Measurements from ENCODE around the gene ARHGAP24. TPM values are rescaled to one million over a fixed set of nuclear protein-coding genes. Genes with fewer than 3 reads are reported as not detected.

Gene ARHGAP24
- polyA plus RNA-seq, 1 of the 3 experiments (the other 2 are of a cell fraction), result 1.4 TPM

GRCh38 chr4:85650908-85651307, 176.0 kb downstream of the ARHGAP24 start:
- CTCF ChIA-PET, result interaction anchor here (1.0 kb wide), 1 partner anchor 21 kb away, joined by 3 read pairs; no protein-coding TSS in a partner anchor
- H3K27me3 ChIP-seq (ENCODE audit: insufficient read depth), result no peaks in the 10 kb centered on the region
- H3K9me3 ChIP-seq, result no peaks in the 10 kb centered on the region
- no peaks in the 10 kb centered on the region for H3K9me2 ChIP-seq
- no peak overlapping the region for H3K27ac ChIP-seq (ENCODE audit: low read depth in 2 of 2, low read length in 1 of 2)
- no peak overlapping the region for H2AFZ ChIP-seq (ENCODE audit: low read depth)
- WGBS (ENCODE audit: low lambda C conversion rate), result 55% methylated on average over 4 of the region's 4 CpGs
- H3F3A ChIP-seq (replicated peaks; ENCODE audit: insufficient read depth), result no peaks in the 10 kb centered on the region
- no peak overlapping the region for H3K4me3 ChIP-seq (ENCODE audit: low read depth in 2 of 2, low read length in 1 of 2)
- no peaks in the 10 kb centered on the region for H3K79me2 ChIP-seq (ENCODE audit: insufficient read depth)
- no peaks in the 10 kb centered on the region for H4K20me1 ChIP-seq (ENCODE audit: insufficient read depth)
- no peak for TF ChIP-seq FOXJ3 (CRISPR knock-in tag; IDR thresholded peaks at IDR 0.05)
- TF ChIP-seq RFX5 (IDR thresholded peaks at IDR 0.05; ENCODE audit: low read length), result no peak
- TF ChIP-seq, protein P1, sequence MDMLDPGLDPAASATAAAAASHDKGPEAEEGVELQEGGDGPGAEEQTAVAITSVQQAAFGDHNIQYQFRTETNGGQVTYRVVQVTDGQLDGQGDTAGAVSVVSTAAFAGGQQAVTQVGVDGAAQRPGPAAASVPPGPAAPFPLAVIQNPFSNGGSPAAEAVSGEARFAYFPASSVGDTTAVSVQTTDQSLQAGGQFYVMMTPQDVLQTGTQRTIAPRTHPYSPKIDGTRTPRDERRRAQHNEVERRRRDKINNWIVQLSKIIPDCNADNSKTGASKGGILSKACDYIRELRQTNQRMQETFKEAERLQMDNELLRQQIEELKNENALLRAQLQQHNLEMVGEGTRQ (IDR thresholded peaks at IDR 0.05; ENCODE audit: borderline replicate concordance, low read depth, low read length), result no peak
- TF ChIP-seq FOSL2 (IDR thresholded peaks at IDR 0.05; ENCODE audit: borderline replicate concordance, low read depth), result no peak
- TF ChIP-seq, protein P2, sequence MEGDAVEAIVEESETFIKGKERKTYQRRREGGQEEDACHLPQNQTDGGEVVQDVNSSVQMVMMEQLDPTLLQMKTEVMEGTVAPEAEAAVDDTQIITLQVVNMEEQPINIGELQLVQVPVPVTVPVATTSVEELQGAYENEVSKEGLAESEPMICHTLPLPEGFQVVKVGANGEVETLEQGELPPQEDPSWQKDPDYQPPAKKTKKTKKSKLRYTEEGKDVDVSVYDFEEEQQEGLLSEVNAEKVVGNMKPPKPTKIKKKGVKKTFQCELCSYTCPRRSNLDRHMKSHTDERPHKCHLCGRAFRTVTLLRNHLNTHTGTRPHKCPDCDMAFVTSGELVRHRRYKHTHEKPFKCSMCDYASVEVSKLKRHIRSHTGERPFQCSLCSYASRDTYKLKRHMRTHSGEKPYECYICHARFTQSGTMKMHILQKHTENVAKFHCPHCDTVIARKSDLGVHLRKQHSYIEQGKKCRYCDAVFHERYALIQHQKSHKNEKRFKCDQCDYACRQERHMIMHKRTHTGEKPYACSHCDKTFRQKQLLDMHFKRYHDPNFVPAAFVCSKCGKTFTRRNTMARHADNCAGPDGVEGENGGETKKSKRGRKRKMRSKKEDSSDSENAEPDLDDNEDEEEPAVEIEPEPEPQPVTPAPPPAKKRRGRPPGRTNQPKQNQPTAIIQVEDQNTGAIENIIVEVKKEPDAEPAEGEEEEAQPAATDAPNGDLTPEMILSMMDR (IDR thresholded peaks at IDR 0.05), result no peak
- no peak for TF ChIP-seq RAD21 (IDR thresholded peaks at IDR 0.05; ENCODE audit: low read length)
- TF ChIP-seq CHD2 (IDR thresholded peaks at IDR 0.05; ENCODE audit: low read length, partially characterized antibody), result no peak
- TF ChIP-seq TAF1 (IDR thresholded peaks at IDR 0.05; ENCODE audit: borderline replicate concordance, low read depth, low read length), result no peak
- TF ChIP-seq NFIC (IDR thresholded peaks at IDR 0.05; ENCODE audit: borderline replicate concordance), result no peak
- TF ChIP-seq GABPA (IDR thresholded peaks at IDR 0.05; ENCODE audit: low read depth), result no peak
- TF ChIP-seq, protein P3, sequence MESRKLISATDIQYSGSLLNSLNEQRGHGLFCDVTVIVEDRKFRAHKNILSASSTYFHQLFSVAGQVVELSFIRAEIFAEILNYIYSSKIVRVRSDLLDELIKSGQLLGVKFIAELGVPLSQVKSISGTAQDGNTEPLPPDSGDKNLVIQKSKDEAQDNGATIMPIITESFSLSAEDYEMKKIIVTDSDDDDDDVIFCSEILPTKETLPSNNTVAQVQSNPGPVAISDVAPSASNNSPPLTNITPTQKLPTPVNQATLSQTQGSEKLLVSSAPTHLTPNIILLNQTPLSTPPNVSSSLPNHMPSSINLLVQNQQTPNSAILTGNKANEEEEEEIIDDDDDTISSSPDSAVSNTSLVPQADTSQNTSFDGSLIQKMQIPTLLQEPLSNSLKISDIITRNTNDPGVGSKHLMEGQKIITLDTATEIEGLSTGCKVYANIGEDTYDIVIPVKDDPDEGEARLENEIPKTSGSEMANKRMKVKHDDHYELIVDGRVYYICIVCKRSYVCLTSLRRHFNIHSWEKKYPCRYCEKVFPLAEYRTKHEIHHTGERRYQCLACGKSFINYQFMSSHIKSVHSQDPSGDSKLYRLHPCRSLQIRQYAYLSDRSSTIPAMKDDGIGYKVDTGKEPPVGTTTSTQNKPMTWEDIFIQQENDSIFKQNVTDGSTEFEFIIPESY (IDR thresholded peaks at IDR 0.05; ENCODE audit: borderline replicate concordance, low read depth), result no peak
- no peak for TF ChIP-seq ELF1 (IDR thresholded peaks at IDR 0.05)
- TF ChIP-seq EP300 (IDR thresholded peaks at IDR 0.05; ENCODE audit: borderline replicate concordance in 1 of 2, low read depth in 1 of 2, low read length in 1 of 2), result no peak
- TF ChIP-seq IRF3 (IDR thresholded peaks at IDR 0.05; ENCODE audit: low read depth, low read length), result no peak
- H3K4me1 ChIP-seq (ENCODE audit: control insufficient read depth in 1 of 2, insufficient read depth in 2 of 2, low read depth in 1 of 2, low read length in 1 of 2), result no peaks in the 10 kb centered on the region
- no peak overlapping the region for H3K9ac ChIP-seq
- POLR2A ChIA-PET, result no interaction called here
- no peak overlapping the region for H3K4me2 ChIP-seq
- H3K36me3 ChIP-seq (replicated peaks in 1 of 2; ENCODE audit: control insufficient read depth in 1 of 2, insufficient read depth in 2 of 2, low read length in 1 of 2), result no peaks in the 10 kb centered on the region
- no peak for DNase-seq

Measured in SK-N-SH (cell line).